ENCODE measurements around the gene ALK.

ALK gene

GRCh38 chr2:29480426-29480825 lies 441.0 kb downstream of the ALK start:
- DNase-seq, result no peak

DNA sequence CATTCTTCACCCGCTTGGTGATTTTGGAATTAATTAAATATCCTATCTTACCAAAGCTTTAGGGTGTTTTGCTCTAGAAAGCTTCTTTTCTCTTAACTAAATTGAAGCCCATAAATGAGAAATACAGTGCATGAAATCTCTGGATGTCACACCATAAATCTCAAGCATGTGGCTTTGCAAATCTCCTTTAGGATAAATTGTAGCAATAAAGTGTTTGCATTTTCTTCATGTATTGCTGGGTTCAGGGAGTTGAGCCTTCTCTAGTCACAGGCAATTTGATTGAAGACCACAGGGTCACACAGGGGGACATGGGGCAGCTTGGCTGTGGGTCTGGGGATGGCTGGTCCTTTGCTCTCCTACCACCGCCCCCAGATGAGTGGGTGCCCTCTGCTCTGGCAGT lies 442.0 kb downstream of the ALK start:
- DNase-seq, result no peak

GRCh38 chr2:29478641-29479040 lies 442.7 kb downstream of the ALK start:
- no peak for DNase-seq

DNA sequence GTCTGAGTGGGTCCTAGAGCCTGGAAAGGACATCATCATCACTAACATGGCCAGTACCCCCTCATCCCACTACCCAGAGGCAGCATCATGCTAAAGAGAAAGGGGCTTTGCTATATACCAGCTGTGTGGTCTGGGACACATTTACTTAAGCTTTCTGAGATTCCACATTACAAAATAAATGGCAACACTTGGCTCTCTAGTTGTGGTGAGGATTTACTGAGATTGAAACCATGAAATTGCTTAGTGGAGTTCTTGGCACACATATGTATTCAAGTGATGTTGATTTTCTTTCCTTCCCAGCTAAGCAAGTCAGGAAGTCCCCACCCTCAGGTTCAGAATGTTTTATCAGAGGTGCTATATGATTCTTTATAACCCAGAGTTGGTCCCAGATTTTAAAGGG lies 444.2 kb downstream of the ALK start:
- DNase-seq, result no peak

- DNase-seq, result no peak
These were observed 445.9 kb downstream of the ALK start for GRCh38 chr2:29475499-29475898.

DNA sequence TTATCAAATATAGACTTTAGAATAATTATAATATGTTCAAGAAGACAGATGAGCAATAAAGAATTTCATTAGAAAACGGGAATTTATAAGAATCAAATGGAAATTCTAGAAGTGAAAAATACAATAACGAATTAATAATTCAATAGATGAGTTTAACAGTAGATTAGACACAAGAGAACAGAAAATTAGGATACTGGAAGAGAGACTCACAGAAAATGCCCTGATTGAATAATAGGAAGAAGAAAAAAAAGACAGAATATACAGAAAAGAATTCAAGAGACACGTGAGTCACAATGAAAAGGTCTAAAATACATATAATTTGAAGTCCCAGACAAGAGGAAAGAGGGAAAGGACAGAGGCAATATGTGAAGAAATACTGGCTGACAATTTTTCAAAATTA lies 451.4 kb downstream of the ALK start:
- no peak for DNase-seq

- DNase-seq, result no peak
These were observed 451.9 kb downstream of the ALK start for GRCh38 chr2:29469516-29469915.

- DNase-seq, result no peak
These were observed 458.0 kb downstream of the ALK start for GRCh38 chr2:29463181-29463900.

DNA sequence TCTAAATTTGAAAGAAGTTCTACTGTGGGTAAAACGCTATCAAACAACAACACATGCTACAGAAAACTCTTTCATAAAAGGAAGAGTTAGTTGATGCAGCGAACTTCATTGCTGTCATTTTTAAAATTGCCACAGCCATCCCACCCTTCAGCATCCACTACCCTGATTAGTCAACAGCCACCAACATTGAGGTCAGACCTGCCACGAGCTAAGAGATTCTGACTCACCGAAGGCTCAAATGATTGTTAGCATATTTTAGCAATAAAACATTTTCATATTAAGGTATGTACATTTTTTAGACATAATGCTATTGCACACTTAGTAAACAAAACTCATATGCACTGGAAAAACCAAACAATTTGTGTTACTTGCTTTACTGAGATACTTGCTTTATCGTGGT lies 459.1 kb downstream of the ALK start:
- no peak for DNase-seq

GRCh38 chr2:29460190-29460589 lies 461.2 kb downstream of the ALK start:
- no peak for DNase-seq

GRCh38 chr2:29459445-29460179 lies 461.8 kb downstream of the ALK start:
- no peak for DNase-seq

DNA sequence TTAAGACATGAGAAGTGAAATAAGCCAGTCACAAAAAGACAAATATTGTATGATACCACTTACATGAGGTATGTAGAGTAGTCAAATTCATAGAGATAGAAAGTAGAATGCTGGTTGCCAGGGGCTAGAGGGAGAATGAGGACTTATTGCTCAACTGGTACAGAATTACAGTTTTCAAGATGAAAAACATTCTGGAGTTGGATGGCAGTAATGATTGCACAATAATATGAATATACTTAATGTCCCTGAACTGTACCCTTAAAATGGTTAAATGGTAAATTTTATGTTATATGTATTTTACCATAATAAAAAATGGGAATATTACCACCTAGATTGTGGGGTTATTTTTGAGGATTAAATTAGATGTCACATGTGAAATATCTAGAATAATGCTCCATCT lies 465.0 kb downstream of the ALK start:
- no peak for DNase-seq

DNA sequence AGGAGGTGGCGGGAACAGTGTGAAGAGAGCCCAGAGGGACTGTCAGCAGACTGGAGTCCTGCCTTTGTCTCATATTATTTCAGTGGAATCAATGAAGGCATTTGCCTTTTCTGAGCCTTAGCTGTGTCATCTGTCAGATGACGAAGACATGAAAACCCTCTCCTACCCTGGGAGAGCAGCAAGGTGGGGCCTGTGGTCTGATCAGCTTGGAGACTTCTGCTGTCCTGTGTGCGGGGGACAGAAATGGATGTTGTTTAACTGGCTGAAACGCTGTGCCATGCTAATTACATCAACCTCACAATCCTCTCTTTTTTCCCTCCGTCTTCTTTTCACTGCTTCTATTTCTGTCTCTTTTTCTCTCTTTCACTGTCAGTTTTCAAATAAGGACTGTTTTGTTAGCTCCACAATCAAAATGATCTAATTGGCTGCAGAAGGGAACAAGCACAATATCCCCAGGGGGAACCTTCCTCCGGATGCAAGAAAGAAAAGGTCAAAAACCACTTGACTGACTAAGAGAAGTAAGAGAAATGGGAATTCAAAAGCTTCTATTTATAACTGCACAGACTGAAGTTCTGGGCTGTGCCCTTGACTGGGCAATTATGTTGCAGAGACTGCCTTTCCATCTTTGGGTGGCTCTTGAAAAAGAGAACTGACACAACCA lies 466.1 kb downstream of the ALK start:
- DNase-seq, result no peak

GRCh38 chr2:29452036-29452435 lies 469.4 kb downstream of the ALK start:
- no peak for DNase-seq

GRCh38 chr2:29450596-29451222 lies 470.7 kb downstream of the ALK start:
- DNase-seq, result peak; percentile 7

DNA sequence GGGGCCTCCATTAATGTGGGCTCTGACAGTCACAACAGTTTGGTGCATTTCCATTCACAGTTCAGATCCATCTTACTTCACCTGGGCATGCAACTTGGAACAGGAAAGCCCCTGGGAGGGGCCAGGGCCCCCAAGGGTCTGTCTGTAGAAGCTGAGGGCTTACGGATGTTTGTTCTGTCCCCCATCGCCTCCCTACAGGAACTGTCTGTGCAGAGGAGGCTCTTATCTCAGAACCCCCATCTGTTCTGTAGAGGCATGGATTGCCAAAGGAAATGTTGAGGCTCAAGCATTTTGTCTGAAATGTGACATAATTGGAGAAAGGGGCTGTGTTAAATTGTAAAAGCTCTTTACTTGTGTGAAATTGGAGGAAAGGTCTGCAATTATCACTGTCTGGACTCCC lies 471.9 kb downstream of the ALK start:
- no peak for DNase-seq

GRCh38 chr2:29448096-29448688 lies 473.2 kb downstream of the ALK start:
- DNase-seq, result no peak

DNA sequence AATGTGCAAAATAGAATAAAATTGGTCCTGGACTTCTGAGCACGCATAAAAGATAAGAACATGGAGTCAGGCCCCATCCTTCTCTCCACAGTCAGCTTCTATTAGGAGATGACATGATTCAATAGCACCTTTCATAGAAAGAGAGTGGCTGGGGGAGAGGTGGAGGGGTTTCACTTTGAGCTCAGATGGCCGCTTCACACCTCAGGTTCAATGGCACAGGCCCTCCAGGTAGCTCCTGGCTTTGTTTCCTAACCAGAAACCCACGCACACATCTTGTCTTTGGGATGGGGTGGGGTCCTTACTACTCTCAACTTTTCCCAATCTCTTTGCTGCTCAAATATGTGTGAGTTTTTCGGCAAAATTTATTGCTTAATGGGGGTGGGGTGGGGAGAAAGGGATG lies 473.9 kb downstream of the ALK start:
- DNase-seq, result no peak

DNA sequence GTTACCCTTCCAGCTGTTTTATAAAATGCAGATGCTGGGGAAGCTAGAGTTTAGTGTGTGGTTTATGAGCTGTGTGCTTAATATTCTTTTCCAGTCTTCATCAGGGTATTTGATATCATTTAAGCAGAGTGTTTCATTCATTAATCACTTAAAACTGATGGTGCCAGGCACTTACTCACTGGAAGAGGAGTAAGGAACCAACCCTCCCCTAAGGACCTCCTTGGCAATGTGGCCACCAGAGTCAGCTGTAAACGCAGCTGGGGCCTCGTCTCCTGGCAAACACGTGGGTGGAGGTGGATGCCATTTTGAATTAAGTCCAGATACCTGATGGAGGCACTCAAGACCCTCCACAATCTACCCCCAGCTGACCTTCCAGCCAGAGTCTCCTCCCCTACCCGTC lies 474.5 kb downstream of the ALK start:
- DNase-seq, result no peak

- DNase-seq, result no peak
These were observed 477.2 kb downstream of the ALK start for GRCh38 chr2:29444150-29444549.

GRCh38 chr2:29443627-29444026 lies 477.8 kb downstream of the ALK start:
- no peak for DNase-seq

GRCh38 chr2:29443151-29443550 lies 478.2 kb downstream of the ALK start:
- DNase-seq, result peak; percentile 81

DNA sequence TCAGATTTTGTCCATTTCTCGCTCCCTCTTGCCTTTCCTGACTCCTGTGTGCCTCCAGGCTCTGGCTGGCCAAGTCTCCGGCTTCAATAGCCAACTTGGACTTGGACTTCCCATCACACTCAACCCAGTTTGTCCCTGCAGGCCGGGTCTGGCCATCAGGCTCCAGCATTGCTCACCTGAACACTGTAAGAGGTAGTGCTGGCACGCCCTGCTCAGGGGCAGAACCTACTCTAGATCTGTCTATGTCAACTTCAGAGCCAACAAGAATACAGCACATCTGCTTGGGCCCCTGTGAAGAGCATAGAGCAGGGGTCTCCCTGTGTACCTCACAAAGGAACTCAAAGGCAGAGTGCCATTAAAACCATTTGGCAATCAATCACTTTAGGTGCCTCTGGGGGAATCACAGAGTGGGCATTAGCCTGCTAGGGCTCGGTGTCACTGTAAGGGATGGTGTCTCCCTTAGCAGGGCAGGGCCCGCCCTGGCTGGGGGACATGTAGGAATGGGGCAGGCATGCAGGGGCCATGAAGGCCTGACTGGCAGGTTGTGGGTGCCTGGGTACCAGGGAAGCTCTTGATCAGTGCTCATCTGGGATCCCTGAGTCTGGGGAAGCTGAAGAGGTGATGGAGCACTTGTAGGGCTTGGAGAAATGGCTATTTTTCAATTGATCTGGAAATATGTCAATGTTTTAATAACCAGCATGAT lies 480.3 kb downstream of the ALK start:
- no peak for DNase-seq

Measured in NCI-H1092 (cell line).